ENCODE data around the gene CAMKK1. TPM values are rescaled to one million over a fixed set of nuclear protein-coding genes. Genes with fewer than 3 reads are reported as not detected.

CAMKK1 gene
- total and polyA plus RNA-seq, 9 of the 15 experiments (the other 6 are each of a cell fraction or from before 2014, with no cell fraction given) = 0.34 to 7.5 (median 4.9) TPM

DNA sequence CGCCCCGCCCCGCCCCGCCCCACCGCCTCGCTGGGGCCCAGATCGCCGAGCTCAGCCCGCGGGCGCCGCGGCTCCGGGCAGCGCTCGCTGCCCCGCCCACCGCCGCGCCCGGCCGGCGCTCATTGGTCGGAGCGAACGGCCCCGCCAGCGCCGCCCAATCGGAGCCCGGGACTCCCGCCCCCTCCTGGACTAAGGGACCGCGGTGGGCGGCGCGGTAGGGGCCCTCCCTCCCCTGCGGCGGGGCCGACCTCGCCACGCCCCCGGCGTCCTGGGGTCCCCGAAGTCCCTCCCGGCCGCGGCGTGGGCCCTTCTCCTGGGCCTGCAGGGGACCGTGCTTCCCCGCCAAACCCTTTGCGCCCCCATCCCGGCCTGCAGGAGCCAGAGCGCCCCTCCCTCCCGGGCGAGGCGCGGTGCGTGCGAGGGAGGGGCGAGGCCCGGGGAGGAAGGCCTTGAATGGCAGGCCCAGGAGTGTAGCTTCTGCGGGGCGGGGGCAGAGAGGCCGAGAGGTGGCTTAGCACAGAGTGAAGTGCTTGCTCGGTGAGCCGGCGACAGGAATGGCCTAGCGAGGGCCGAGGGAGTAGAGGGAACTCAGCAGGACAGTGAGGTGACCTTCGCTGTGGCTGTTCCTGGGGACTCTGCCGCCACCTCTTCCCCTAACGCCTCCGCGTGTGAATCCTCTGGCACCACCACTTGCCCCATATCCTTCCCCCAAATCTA is at the start of gene CAMKK1 (continued):
- TF ChIP-seq, protein P1, sequence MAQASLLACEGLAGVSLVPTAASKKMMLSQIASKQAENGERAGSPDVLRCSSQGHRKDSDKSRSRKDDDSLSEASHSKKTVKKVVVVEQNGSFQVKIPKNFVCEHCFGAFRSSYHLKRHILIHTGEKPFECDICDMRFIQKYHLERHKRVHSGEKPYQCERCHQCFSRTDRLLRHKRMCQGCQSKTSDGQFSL (CRISPR knock-in tag; IDR thresholded peaks at IDR 0.05) = 0 out of 2 replicates have a peak, but pooled peaks have one; percentile 10
- TF ChIP-seq, protein P1 (tag; IDR thresholded peaks at IDR 0.05) = no peak
- TF ChIP-seq ZNF274 (IDR thresholded peaks at IDR 0.05; ENCODE audit: borderline replicate concordance, low read depth, low read length) (no peak), E2F1 (CRISPR knock-in tag; IDR thresholded peaks at IDR 0.05) (no peak), MAFK (IDR thresholded peaks at IDR 0.05; ENCODE audit: low read length) (no peak), SETDB1 (IDR thresholded peaks at IDR 0.05; ENCODE audit: low read length) (no peak), SNIP1 (IDR thresholded peaks at IDR 0.05; ENCODE audit: low read depth) (no peak), IRF2 (CRISPR knock-in tag; IDR thresholded peaks at IDR 0.05) (no peak), MYBL2 (IDR thresholded peaks at IDR 0.05; ENCODE audit: low read depth) (no peak), MYBL2 (CRISPR knock-in tag; IDR thresholded peaks at IDR 0.05; ENCODE audit: borderline replicate concordance) (no peak), RUNX1 (IDR thresholded peaks at IDR 0.05; ENCODE audit: low read depth) (no peak), ZNF79 (CRISPR knock-in tag; IDR thresholded peaks at IDR 0.05; ENCODE audit: low read depth) (no peak), ZNF133 (CRISPR knock-in tag; IDR thresholded peaks at IDR 0.05) (no peak), NCOA6 (IDR thresholded peaks at IDR 0.05) (no peak), MITF (IDR thresholded peaks at IDR 0.05) (no peak), MIER1 (IDR thresholded peaks at IDR 0.05; ENCODE audit: low read depth) (no peak)
- TF ChIP-seq, protein P2, sequence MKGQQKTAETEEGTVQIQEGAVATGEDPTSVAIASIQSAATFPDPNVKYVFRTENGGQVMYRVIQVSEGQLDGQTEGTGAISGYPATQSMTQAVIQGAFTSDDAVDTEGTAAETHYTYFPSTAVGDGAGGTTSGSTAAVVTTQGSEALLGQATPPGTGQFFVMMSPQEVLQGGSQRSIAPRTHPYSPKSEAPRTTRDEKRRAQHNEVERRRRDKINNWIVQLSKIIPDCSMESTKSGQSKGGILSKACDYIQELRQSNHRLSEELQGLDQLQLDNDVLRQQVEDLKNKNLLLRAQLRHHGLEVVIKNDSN (CRISPR knock-in tag; IDR thresholded peaks at IDR 0.05) = no peak
